IPS-18a (cell line): ENCODE results near the gene USP40.
"Not testable (repeated sequence)": the region's sequence is repeated elsewhere in the genome, so short reads cannot be mapped to it uniquely, and the experiment has no call there.

ENCODE experiments used
- H3K27ac ChIP-seq: one replicate; pipeline ENCODE4 v1.5.1; 2013; ENCODE audit warnings: low read length
- H3K27me3 ChIP-seq: one replicate; pipeline ENCODE4 v1.6.1; 2013; ENCODE audit warnings: mild to moderate bottlenecking, low read length; ENCODE audit not compliant: control insufficient read depth, insufficient read depth
- H3K36me3 ChIP-seq: one replicate; pipeline ENCODE4 v1.6.1; 2013; ENCODE audit warnings: low read depth, low read length; ENCODE audit not compliant: control insufficient read depth
- H3K4me1 ChIP-seq: one replicate; pipeline ENCODE4 v1.6.1; 2013; ENCODE audit warnings: low read depth, low read length; ENCODE audit not compliant: control insufficient read depth
- H3K4me3 ChIP-seq: one replicate; pipeline ENCODE4 v1.5.1; 2013; ENCODE audit warnings: low read length
- H3K9ac ChIP-seq: one replicate; pipeline ENCODE4 v1.6.1; 2013; ENCODE audit warnings: mild to moderate bottlenecking, low read length, moderate library complexity
- H3K9me3 ChIP-seq: one replicate; pipeline ENCODE4 v1.6.1; 2013; ENCODE audit warnings: low read depth, low read length; ENCODE audit not compliant: control insufficient read depth

USP40 gene

DNA sequence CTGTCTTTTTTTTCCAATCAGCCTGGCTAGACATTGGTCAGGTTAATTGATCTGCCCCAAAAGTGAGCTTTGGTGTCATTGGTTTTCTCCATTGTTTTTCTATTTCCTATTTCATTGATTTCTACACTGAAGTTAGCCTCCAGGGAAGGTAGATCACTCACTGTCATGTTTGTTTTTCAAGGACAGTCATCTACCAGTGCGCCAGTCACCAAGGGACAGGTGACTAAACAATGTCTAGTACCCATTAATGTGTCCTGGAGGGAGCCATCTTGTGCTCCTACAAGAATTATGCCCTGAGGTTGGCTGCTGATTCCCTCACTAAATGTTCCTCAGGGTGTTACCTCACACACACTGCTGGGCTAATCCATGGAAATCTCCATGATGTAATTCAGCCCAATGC lies 17.6 kb upstream of the USP40 start:
- H3K36me3 ChIP-seq, result no peaks in the 10 kb centered on the region
- no peaks in the 10 kb centered on the region for H3K27me3 ChIP-seq
- no peak overlapping the region for H3K27ac ChIP-seq
- H3K9me3 ChIP-seq, result no peaks in the 10 kb centered on the region
- no peaks in the 10 kb centered on the region for H3K4me1 ChIP-seq
- no peak overlapping the region for H3K4me3 ChIP-seq
- H3K9ac ChIP-seq, result no peak overlapping the region

GRCh38 chr2:233583217-233583965 lies 16.8 kb upstream of the USP40 start:
- H3K9ac ChIP-seq, H3K27me3 ChIP-seq, H3K9me3 ChIP-seq, H3K4me1 ChIP-seq, H3K36me3 ChIP-seq, H3K4me3 ChIP-seq, H3K27ac ChIP-seq: not testable (repeated sequence)

DNA sequence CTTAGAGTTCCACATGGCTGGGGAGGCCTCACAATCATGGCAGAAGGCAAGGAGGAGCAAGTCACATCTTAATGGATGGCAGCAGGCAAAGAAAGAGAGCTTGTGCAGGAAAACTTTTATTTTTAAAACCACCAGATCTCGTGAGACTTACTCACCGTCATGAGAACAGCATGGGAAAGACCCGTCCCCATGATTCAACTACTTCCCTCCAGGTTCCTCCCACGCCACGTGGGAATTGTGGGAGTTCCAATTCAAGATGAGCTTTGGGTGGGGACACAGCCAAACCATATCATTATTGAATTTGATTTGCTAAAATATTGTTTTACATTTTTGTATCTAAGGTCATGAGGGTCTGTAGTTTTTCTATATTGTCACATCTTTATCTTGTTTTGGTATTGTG lies 10.8 kb upstream of the USP40 start:
- H3K9me3 ChIP-seq, H3K4me1 ChIP-seq, H3K4me3 ChIP-seq, H3K9ac ChIP-seq, H3K27me3 ChIP-seq, H3K27ac ChIP-seq, H3K36me3 ChIP-seq: not testable (repeated sequence)

GRCh38 chr2:233572468-233572867 lies 5.9 kb upstream of the USP40 start:
- H3K27me3 ChIP-seq, result no peaks in the 10 kb centered on the region
- H3K27ac ChIP-seq, result no peak overlapping the region
- H3K4me3 ChIP-seq, result no peak overlapping the region
- H3K36me3 ChIP-seq, result no peaks in the 10 kb centered on the region
- no peaks in the 10 kb centered on the region for H3K4me1 ChIP-seq
- no peaks in the 10 kb centered on the region for H3K9me3 ChIP-seq
- H3K9ac ChIP-seq, result no peak overlapping the region

GRCh38 chr2:233571462-233571861 lies 4.9 kb upstream of the USP40 start:
- no peaks in the 10 kb centered on the region for H3K27me3 ChIP-seq
- H3K4me1 ChIP-seq, result no peaks in the 10 kb centered on the region
- no peaks in the 10 kb centered on the region for H3K9me3 ChIP-seq
- H3K4me3 ChIP-seq, result no peak overlapping the region
- no peak overlapping the region for H3K27ac ChIP-seq
- H3K9ac ChIP-seq, result no peak overlapping the region
- no peaks in the 10 kb centered on the region for H3K36me3 ChIP-seq

- Histone ChIP-seq H3K9ac (no peak overlapping the region), H3K27ac (no peak overlapping the region), H3K27me3 (no peaks in the 10 kb centered on the region), H3K4me1 (no peaks in the 10 kb centered on the region), H3K9me3 (no peaks in the 10 kb centered on the region), H3K4me3 (no peak overlapping the region), H3K36me3 (no peaks in the 10 kb centered on the region)
These were observed 4.4 kb upstream of the USP40 start for GRCh38 chr2:233571001-233571400.

DNA sequence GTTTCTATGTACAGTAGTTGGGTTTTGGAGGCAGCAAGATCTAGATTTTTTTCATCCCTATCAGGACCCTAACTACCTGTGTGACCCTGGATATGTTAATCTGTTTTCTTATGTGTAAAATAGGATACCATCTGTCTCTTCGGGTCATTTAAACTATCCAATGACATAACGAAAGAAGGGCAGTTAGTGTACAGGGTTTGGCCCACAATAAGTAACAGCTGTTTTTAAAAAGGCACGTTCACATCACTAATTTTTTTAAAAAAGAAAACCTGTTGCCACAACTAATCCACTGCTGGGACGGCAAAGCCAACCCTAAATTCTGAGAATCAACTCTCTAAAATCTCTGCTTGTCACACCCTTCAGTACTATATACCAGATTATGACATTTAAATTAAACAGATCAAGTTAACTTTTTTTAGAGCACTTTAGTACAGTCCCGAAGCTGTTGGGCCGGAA lies 869 bp downstream of the USP40 start:
- Histone ChIP-seq H3K36me3 (no peaks in the 10 kb centered on the region), H3K27ac (no peak overlapping the region)

GRCh38 chr2:233563663-233564430 lies 2.7 kb downstream of the USP40 start:
- no peaks in the 10 kb centered on the region for H3K27me3 ChIP-seq
- no peak overlapping the region for H3K9ac ChIP-seq
- peaks cover 5% of the 10 kb centered on the region for H3K36me3 ChIP-seq
- peaks cover 7% of the 10 kb centered on the region for H3K4me1 ChIP-seq
- H3K27ac ChIP-seq, result no peak overlapping the region
- H3K4me3 ChIP-seq, result no peak overlapping the region
- H3K9me3 ChIP-seq, result no peaks in the 10 kb centered on the region

More for the DNA sequence above, 869 bp downstream of the USP40 start:
- Histone ChIP-seq H3K27me3 (no peaks in the 10 kb centered on the region), H3K9ac (peak overlapping the region; percentile 83), H3K4me3 (peak overlapping the region; percentile 86), H3K4me1 (peaks cover 7% of the 10 kb centered on the region), H3K9me3 (no peaks in the 10 kb centered on the region)

- Histone ChIP-seq H3K27ac (no peak overlapping the region), H3K4me1 (no peaks in the 10 kb centered on the region), H3K27me3 (no peaks in the 10 kb centered on the region), H3K9me3 (no peaks in the 10 kb centered on the region), H3K36me3 (peaks cover 11% of the 10 kb centered on the region), H3K9ac (no peak overlapping the region), H3K4me3 (no peak overlapping the region)
These were observed 9.5 kb downstream of the USP40 start for GRCh38 chr2:233556881-233557736.

GRCh38 chr2:233553366-233553765 lies 13.2 kb downstream of the USP40 start:
- Histone ChIP-seq H3K36me3 (peaks cover 4% of the 10 kb centered on the region), H3K9me3 (no peaks in the 10 kb centered on the region), H3K27ac (no peak overlapping the region)

DNA sequence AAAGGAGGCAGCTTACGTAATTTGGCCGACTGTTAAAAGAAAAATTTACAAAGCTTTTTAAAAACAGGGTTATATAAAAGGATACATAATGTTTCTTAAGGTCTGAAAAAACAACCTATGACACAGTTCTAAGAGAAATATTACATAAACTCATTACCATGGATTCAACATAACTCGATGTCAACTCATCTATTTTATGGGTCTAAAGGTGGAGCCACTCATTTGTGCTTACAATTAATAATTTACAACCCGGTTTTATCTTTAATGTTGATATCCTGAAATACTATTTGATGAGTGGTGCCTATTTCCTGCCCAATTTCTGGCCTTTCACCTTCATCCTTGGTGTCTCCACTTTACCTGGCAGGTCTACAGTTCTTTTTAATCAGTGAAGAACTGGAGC lies 15.1 kb downstream of the USP40 start:
- Histone ChIP-seq H3K4me1 (no peaks in the 10 kb centered on the region), H3K36me3 (peaks cover 4% of the 10 kb centered on the region), H3K27ac (no peak overlapping the region), H3K4me3 (no peak overlapping the region), H3K27me3 (no peaks in the 10 kb centered on the region), H3K9me3 (no peaks in the 10 kb centered on the region), H3K9ac (no peak overlapping the region)

More at GRCh38 chr2:233553366-233553765, 13.2 kb downstream of the USP40 start:
- Histone ChIP-seq H3K4me1 (no peaks in the 10 kb centered on the region), H3K4me3 (no peak overlapping the region), H3K27me3 (no peaks in the 10 kb centered on the region), H3K9ac (no peak overlapping the region)
